Neutrophil (primary cell): ENCODE results near the gene EPHA4.

Experiments used
- H3K27ac ChIP-seq: fragments of 200-600 bp; sonication (generic); 2 replicates; pipeline ENCODE4 v1.5.1; 2016; ENCODE audit warnings: mild to moderate bottlenecking, moderate library complexity
- H3K27me3 ChIP-seq: fragments of 200-600 bp; sonication (generic); 2 replicates; pipeline ENCODE4 v1.6.0; 2016; ENCODE audit warnings: mild to moderate bottlenecking
- H3K36me3 ChIP-seq: fragments of 200-600 bp; sonication (generic); 2 replicates; pipeline ENCODE4 v1.5.1; 2017
- H3K4me1 ChIP-seq, 2 experiments: fragments of 200-600 bp in 1 of 2; sonication (generic) in 1 of 2; 1 replicate in 1 of 2; 2 replicates in 1 of 2; pipeline versions ENCODE4 v1.5.1 to v1.6.1; 2013 to 2016; ENCODE audit warnings: low read depth in 1 of 2, low read length in 1 of 2, mild to moderate bottlenecking in 1 of 2, moderate library complexity in 1 of 2; ENCODE audit not compliant: control insufficient read depth in 1 of 2, insufficient read depth in 1 of 2
- H3K4me3 ChIP-seq, 2 experiments: fragments of 200-600 bp in 1 of 2; sonication (generic) in 1 of 2; 1 replicate in 1 of 2; 2 replicates in 1 of 2; pipeline ENCODE4 v1.5.1; 2013 to 2016; ENCODE audit warnings: low read depth in 1 of 2, low read length in 1 of 2, mild to moderate bottlenecking in 1 of 2, moderate library complexity in 1 of 2
- H3K9me3 ChIP-seq: fragments of 200-600 bp; sonication (generic); 2 replicates; pipeline ENCODE4 v1.5.1; 2016
- TF ChIP-seq, protein P1 (sequence below): fragments of 200-600 bp; sonication (generic); IDR thresholded peaks from 2 replicates; pipeline ENCODE4 v1.5.1; 2016; ENCODE audit warnings: antibody characterized with exemption

EPHA4 gene

DNA sequence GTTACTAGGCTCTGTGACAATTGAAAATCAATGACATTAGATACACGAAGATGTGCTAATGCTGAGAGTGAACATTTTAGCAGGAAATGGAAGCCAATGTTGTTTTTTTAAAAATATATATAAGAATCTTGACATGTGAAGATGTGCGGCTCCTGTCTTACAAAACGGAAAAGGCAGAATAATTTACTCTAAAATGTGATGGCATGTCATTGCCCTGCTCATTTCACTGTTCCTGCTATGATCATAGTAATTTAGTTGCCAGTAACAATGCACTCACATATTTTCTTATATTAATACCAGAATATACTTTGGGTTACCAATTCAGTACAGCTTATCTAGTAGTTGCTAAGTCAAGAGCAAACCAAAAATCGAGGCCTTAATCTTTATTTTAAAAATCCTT is 10.3 kb downstream of the EPHA4 start:
- Histone ChIP-seq H3K4me3 (no peak overlapping the region), H3K36me3 (no peaks in the 10 kb centered on the region), H3K27me3 (peaks cover 13% of the 10 kb centered on the region), H3K27ac (no peak overlapping the region), H3K9me3 (no peaks in the 10 kb centered on the region), H3K4me1 (no peaks in the 10 kb centered on the region)
- TF ChIP-seq, protein P1, sequence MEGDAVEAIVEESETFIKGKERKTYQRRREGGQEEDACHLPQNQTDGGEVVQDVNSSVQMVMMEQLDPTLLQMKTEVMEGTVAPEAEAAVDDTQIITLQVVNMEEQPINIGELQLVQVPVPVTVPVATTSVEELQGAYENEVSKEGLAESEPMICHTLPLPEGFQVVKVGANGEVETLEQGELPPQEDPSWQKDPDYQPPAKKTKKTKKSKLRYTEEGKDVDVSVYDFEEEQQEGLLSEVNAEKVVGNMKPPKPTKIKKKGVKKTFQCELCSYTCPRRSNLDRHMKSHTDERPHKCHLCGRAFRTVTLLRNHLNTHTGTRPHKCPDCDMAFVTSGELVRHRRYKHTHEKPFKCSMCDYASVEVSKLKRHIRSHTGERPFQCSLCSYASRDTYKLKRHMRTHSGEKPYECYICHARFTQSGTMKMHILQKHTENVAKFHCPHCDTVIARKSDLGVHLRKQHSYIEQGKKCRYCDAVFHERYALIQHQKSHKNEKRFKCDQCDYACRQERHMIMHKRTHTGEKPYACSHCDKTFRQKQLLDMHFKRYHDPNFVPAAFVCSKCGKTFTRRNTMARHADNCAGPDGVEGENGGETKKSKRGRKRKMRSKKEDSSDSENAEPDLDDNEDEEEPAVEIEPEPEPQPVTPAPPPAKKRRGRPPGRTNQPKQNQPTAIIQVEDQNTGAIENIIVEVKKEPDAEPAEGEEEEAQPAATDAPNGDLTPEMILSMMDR: no peak

DNA sequence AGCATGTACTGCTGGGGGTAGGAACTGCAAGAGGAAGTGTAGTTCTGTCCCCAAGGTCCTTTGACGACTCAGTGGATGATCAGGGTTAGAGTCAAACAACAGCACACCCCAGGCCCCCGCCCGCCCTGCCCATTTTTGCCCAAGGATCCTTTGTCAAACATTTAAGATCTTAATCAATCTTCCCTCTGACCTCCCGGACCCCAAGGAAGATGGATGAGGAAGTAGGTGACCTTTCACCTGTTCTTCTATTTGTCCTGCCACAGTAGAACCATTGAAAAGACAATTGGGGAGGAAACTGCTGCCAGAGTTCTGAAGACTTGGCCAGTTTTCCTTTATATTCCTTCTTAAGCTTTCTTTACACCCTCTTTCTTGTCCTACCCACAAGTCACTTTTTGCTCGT is 12.1 kb downstream of the EPHA4 start:
- H3K27ac ChIP-seq: no peak overlapping the region
- H3K4me3 ChIP-seq: no peak overlapping the region
- no peaks in the 10 kb centered on the region for H3K9me3 ChIP-seq
- no peaks in the 10 kb centered on the region for H3K4me1 ChIP-seq
- TF ChIP-seq, protein P1: no peak
- peaks cover under 1% of the 10 kb centered on the region for H3K27me3 ChIP-seq
- no peaks in the 10 kb centered on the region for H3K36me3 ChIP-seq

DNA sequence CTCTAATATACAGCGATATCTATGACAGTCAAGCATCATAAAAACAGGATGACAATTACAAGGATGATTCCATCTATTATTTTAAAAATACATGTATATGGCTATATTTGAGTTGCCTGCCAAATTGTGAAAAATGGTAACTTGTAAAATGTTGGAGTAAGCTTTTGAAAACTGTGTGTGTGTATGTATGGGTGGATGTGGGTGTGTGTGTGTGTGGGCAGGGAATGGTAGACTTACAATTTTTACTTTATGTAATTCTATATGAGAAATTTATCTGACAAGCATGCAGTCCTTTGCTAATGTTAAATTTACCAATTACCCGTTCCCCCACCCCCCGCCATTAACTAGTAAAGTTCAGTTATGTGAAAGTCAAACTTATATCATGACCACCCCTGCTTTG is 14.0 kb downstream of the EPHA4 start:
- TF ChIP-seq, protein P1: no peak
- Histone ChIP-seq H3K4me3 (no peak overlapping the region), H3K9me3 (no peaks in the 10 kb centered on the region), H3K27ac (no peak overlapping the region), H3K36me3 (no peaks in the 10 kb centered on the region), H3K27me3 (no peaks in the 10 kb centered on the region), H3K4me1 (no peaks in the 10 kb centered on the region)

DNA sequence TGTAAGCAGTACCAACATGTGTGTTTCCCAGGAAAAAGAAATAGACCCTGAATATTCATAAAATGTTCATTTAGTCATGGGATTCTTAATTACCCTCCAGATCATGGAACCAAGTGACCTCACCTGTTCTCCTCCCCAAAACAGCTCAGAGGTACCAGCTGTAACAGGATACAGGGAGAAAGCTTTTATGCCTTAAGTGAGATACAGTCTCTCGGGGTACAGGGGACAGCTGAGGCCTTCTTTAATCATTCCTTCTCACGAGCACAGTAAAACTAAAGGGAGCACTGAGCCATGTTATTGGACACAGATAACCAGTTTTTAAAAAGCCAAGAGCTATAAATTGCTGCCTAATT is 16.6 kb downstream of the EPHA4 start:
- H3K27me3 ChIP-seq: no peaks in the 10 kb centered on the region
- H3K4me1 ChIP-seq: no peaks in the 10 kb centered on the region
- H3K36me3 ChIP-seq: no peaks in the 10 kb centered on the region
- H3K4me3 ChIP-seq: no peak overlapping the region
- H3K9me3 ChIP-seq: no peaks in the 10 kb centered on the region
- no peak overlapping the region for H3K27ac ChIP-seq
- TF ChIP-seq, protein P1: no peak

DNA sequence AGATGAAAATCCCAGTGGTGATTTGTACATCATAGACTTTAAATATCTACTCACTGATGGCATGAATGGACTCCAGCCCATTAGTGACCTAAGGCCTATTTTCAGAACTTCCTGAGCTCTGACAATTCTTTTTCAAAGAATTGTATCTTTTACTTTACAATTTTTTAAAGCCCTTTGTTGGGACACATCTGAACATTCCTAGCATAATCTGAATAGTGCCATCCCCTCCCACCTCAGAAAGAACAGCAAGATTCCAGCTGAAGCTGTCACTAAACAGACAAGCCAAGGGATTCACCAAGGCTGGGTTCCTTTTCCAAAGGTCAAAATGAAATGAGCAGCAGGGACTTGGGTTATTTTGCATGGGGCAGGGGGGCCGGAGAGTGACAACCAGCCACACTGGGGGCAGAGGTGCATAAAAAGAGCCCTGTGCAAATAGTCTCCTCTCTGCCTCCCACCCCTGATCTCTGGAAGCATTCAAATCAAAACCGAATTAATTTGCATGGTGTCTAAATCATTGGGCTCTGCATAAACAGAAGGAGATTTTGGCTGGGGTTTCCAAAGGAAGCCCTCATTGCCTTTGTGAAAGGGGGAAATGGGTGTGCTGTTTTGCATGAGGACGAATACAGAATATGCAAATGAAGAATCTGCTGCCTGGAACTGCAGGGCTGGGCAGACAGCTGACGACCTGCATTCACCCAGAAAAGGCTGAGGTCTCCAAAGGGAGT is 17.2 kb downstream of the EPHA4 start:
- no peak overlapping the region for H3K27ac ChIP-seq
- no peak overlapping the region for H3K4me3 ChIP-seq
- no peaks in the 10 kb centered on the region for H3K27me3 ChIP-seq

More for the DNA sequence above, 17.2 kb downstream of the EPHA4 start:
- no peaks in the 10 kb centered on the region for H3K4me1 ChIP-seq
- H3K36me3 ChIP-seq: no peaks in the 10 kb centered on the region
- TF ChIP-seq, protein P1: no peak
- H3K9me3 ChIP-seq: no peaks in the 10 kb centered on the region
